ENCODE data around the gene UBE4B.

Gene UBE4B

GRCh38 chr1:10161541-10162290, 129.0 kb downstream of the UBE4B start:
- H3K23ac ChIP-seq (ENCODE audit: low read length): no peak overlapping the region
- no peak for DNase-seq
- no peak overlapping the region for H3K4me3 ChIP-seq (ENCODE audit: low read length)
- no peaks in the 10 kb centered on the region for H3K79me2 ChIP-seq (ENCODE audit: control insufficient read depth, insufficient read depth, low read length)
- peaks cover 2% of the 10 kb centered on the region for H3K36me3 ChIP-seq (ENCODE audit: control insufficient read depth, insufficient read depth, low read length)
- H3K27ac ChIP-seq (ENCODE audit: low read depth, low read length): no peak overlapping the region
- H2AK5ac ChIP-seq (ENCODE audit: low read length): no peak overlapping the region
- no peak overlapping the region for H2BK5ac ChIP-seq (ENCODE audit: low read length)
- no peaks in the 10 kb centered on the region for H3K79me1 ChIP-seq (ENCODE audit: low read length)
- no peak overlapping the region for H3K9ac ChIP-seq (ENCODE audit: low read length)
- WGBS (ENCODE audit: extremely low coverage, insufficient coverage, low lambda C conversion rate): no CpG with 5 or more reads among the region's 17 CpGs
- no peak overlapping the region for H2BK15ac ChIP-seq (replicated peaks; ENCODE audit: low read depth)
- no peak overlapping the region for H4K8ac ChIP-seq (ENCODE audit: low read depth, low read length)
- no peak overlapping the region for H3K56ac ChIP-seq (ENCODE audit: low read length)
- no peak overlapping the region for H4K5ac ChIP-seq (ENCODE audit: low read length)
- H3K18ac ChIP-seq (ENCODE audit: low read length): no peak overlapping the region
- no peaks in the 10 kb centered on the region for H3K4me1 ChIP-seq (ENCODE audit: control insufficient read depth, low read depth, low read length)
- H2BK120ac ChIP-seq (ENCODE audit: low read depth, low read length): no peak overlapping the region
- H3K27me3 ChIP-seq (ENCODE audit: insufficient read depth, low read length, poor library complexity): no peaks in the 10 kb centered on the region
- H3K4me2 ChIP-seq (ENCODE audit: low read length): no peak overlapping the region
- no peak overlapping the region for H3K4ac ChIP-seq (ENCODE audit: low read depth, low read length)

GRCh38 chr1:10168912-10169514, 136.3 kb downstream of the UBE4B start:
- Histone ChIP-seq H3K79me2 (ENCODE audit: control insufficient read depth, insufficient read depth, low read length) (no peaks in the 10 kb centered on the region), H3K18ac (ENCODE audit: low read length) (no peak overlapping the region), H3K4me3 (ENCODE audit: low read length) (no peak overlapping the region), H3K36me3 (ENCODE audit: control insufficient read depth, insufficient read depth, low read length) (peaks cover 2% of the 10 kb centered on the region), H3K4ac (ENCODE audit: low read depth, low read length) (no peak overlapping the region), H3K27ac (ENCODE audit: low read depth, low read length) (no peak overlapping the region), H2AK5ac (ENCODE audit: low read length) (no peak overlapping the region), H3K23ac (ENCODE audit: low read length) (no peak overlapping the region), H3K56ac (ENCODE audit: low read length) (no peak overlapping the region), H3K27me3 (ENCODE audit: insufficient read depth, low read length, poor library complexity) (no peaks in the 10 kb centered on the region), H3K79me1 (ENCODE audit: low read length) (no peaks in the 10 kb centered on the region), H2BK5ac (ENCODE audit: low read length) (no peak overlapping the region), H2BK15ac (replicated peaks; ENCODE audit: low read depth) (no peak overlapping the region), H3K9ac (ENCODE audit: low read length) (no peak overlapping the region), H3K4me2 (ENCODE audit: low read length) (no peak overlapping the region), H4K8ac (ENCODE audit: low read depth, low read length) (no peak overlapping the region), H4K5ac (ENCODE audit: low read length) (no peak overlapping the region), H2BK120ac (ENCODE audit: low read depth, low read length) (no peak overlapping the region), H3K4me1 (ENCODE audit: control insufficient read depth, low read depth, low read length) (no peaks in the 10 kb centered on the region)
- DNase-seq: no peak
- no CpG with 5 or more reads among the region's 7 CpGs for WGBS (ENCODE audit: extremely low coverage, insufficient coverage, low lambda C conversion rate)

GRCh38 chr1:10170239-10170574, 137.4 kb downstream of the UBE4B start:
- no peak overlapping the region for H4K5ac ChIP-seq (ENCODE audit: low read length)
- H3K4me1 ChIP-seq (ENCODE audit: control insufficient read depth, low read depth, low read length): no peaks in the 10 kb centered on the region
- no peaks in the 10 kb centered on the region for H3K27me3 ChIP-seq (ENCODE audit: insufficient read depth, low read length, poor library complexity)
- H4K8ac ChIP-seq (ENCODE audit: low read depth, low read length): no peak overlapping the region
- H3K56ac ChIP-seq (ENCODE audit: low read length): no peak overlapping the region
- H3K79me2 ChIP-seq (ENCODE audit: control insufficient read depth, insufficient read depth, low read length): no peaks in the 10 kb centered on the region
- no peaks in the 10 kb centered on the region for H3K79me1 ChIP-seq (ENCODE audit: low read length)
- no peak overlapping the region for H3K23ac ChIP-seq (ENCODE audit: low read length)
- no peak overlapping the region for H3K4me3 ChIP-seq (ENCODE audit: low read length)
- H3K9ac ChIP-seq (ENCODE audit: low read length): no peak overlapping the region
- no peak overlapping the region for H3K4ac ChIP-seq (ENCODE audit: low read depth, low read length)
- WGBS (ENCODE audit: extremely low coverage, insufficient coverage, low lambda C conversion rate): no CpG with 5 or more reads among the region's 2 CpGs
- DNase-seq: no peak
- H2AK5ac ChIP-seq (ENCODE audit: low read length): no peak overlapping the region
- no peak overlapping the region for H2BK5ac ChIP-seq (ENCODE audit: low read length)
- H3K4me2 ChIP-seq (ENCODE audit: low read length): no peak overlapping the region
- H3K27ac ChIP-seq (ENCODE audit: low read depth, low read length): no peak overlapping the region
- no peak overlapping the region for H2BK15ac ChIP-seq (replicated peaks; ENCODE audit: low read depth)
- no peak overlapping the region for H3K18ac ChIP-seq (ENCODE audit: low read length)
- no peak overlapping the region for H2BK120ac ChIP-seq (ENCODE audit: low read depth, low read length)
- peaks cover 2% of the 10 kb centered on the region for H3K36me3 ChIP-seq (ENCODE audit: control insufficient read depth, insufficient read depth, low read length)

- H4K8ac ChIP-seq (ENCODE audit: low read depth, low read length): no peak overlapping the region
- no peaks in the 10 kb centered on the region for H3K79me1 ChIP-seq (ENCODE audit: low read length)
- no peak overlapping the region for H3K9ac ChIP-seq (ENCODE audit: low read length)
- no peak overlapping the region for H3K56ac ChIP-seq (ENCODE audit: low read length)
- H3K18ac ChIP-seq (ENCODE audit: low read length): no peak overlapping the region
- H3K27ac ChIP-seq (ENCODE audit: low read depth, low read length): no peak overlapping the region
- H2AK5ac ChIP-seq (ENCODE audit: low read length): no peak overlapping the region
- H2BK15ac ChIP-seq (replicated peaks; ENCODE audit: low read depth): no peak overlapping the region
- no peak overlapping the region for H3K4me2 ChIP-seq (ENCODE audit: low read length)
- no peaks in the 10 kb centered on the region for H3K27me3 ChIP-seq (ENCODE audit: insufficient read depth, low read length, poor library complexity)
- H3K79me2 ChIP-seq (ENCODE audit: control insufficient read depth, insufficient read depth, low read length): no peaks in the 10 kb centered on the region
- no peak overlapping the region for H3K4me3 ChIP-seq (ENCODE audit: low read length)
- H2BK120ac ChIP-seq (ENCODE audit: low read depth, low read length): no peak overlapping the region
- H3K4ac ChIP-seq (ENCODE audit: low read depth, low read length): no peak overlapping the region
- no peak overlapping the region for H3K23ac ChIP-seq (ENCODE audit: low read length)
- no CpG with 5 or more reads among the region's 16 CpGs for WGBS (ENCODE audit: extremely low coverage, insufficient coverage, low lambda C conversion rate)
- no peak overlapping the region for H4K5ac ChIP-seq (ENCODE audit: low read length)
- DNase-seq: no peak
- H3K4me1 ChIP-seq (ENCODE audit: control insufficient read depth, low read depth, low read length): no peaks in the 10 kb centered on the region
- peaks cover 3% of the 10 kb centered on the region for H3K36me3 ChIP-seq (ENCODE audit: control insufficient read depth, insufficient read depth, low read length)
- no peak overlapping the region for H2BK5ac ChIP-seq (ENCODE audit: low read length)
Observed at GRCh38 chr1:10171105-10171767, 138.5 kb downstream of the UBE4B start.

GRCh38 chr1:10171995-10172669, 139.4 kb downstream of the UBE4B start:
- H3K4ac ChIP-seq (ENCODE audit: low read depth, low read length): no peak overlapping the region
- H2BK15ac ChIP-seq (replicated peaks; ENCODE audit: low read depth): no peak overlapping the region
- peaks cover 3% of the 10 kb centered on the region for H3K36me3 ChIP-seq (ENCODE audit: control insufficient read depth, insufficient read depth, low read length)
- no peak overlapping the region for H4K5ac ChIP-seq (ENCODE audit: low read length)
- H3K4me1 ChIP-seq (ENCODE audit: control insufficient read depth, low read depth, low read length): no peaks in the 10 kb centered on the region
- no peak overlapping the region for H3K23ac ChIP-seq (ENCODE audit: low read length)
- H3K18ac ChIP-seq (ENCODE audit: low read length): no peak overlapping the region
- no peak overlapping the region for H2BK5ac ChIP-seq (ENCODE audit: low read length)
- H3K9ac ChIP-seq (ENCODE audit: low read length): no peak overlapping the region
- H3K27me3 ChIP-seq (ENCODE audit: insufficient read depth, low read length, poor library complexity): no peaks in the 10 kb centered on the region
- H3K27ac ChIP-seq (ENCODE audit: low read depth, low read length): no peak overlapping the region
- no peaks in the 10 kb centered on the region for H3K79me2 ChIP-seq (ENCODE audit: control insufficient read depth, insufficient read depth, low read length)
- no peak overlapping the region for H2BK120ac ChIP-seq (ENCODE audit: low read depth, low read length)
- H3K56ac ChIP-seq (ENCODE audit: low read length): no peak overlapping the region
- H2AK5ac ChIP-seq (ENCODE audit: low read length): no peak overlapping the region
- no peaks in the 10 kb centered on the region for H3K79me1 ChIP-seq (ENCODE audit: low read length)
- H4K8ac ChIP-seq (ENCODE audit: low read depth, low read length): no peak overlapping the region
- H3K4me2 ChIP-seq (ENCODE audit: low read length): no peak overlapping the region
- H3K4me3 ChIP-seq (ENCODE audit: low read length): no peak overlapping the region
- WGBS (ENCODE audit: extremely low coverage, insufficient coverage, low lambda C conversion rate): 100% methylated on average over 2 of the region's 8 CpGs
- no peak for DNase-seq

Data from mesendoderm (in vitro differentiated cells).